Parathyroid adenoma (tissue), 2 donors: ENCODE results near the gene NUDT4.

Source experiments
- H2AFZ ChIP-seq: fragments of 300-600 bp; sonication (generic); one replicate; pipeline ENCODE4 v1.7.0; 2017; ENCODE audit warnings: antibody characterized with exemption, mild to moderate bottlenecking
- H3K27ac ChIP-seq: fragments of 300-600 bp; sonication (generic); one replicate; pipeline ENCODE4 v1.7.0; 2017
- H3K27me3 ChIP-seq: fragments of 300-600 bp; sonication (generic); one replicate; pipeline ENCODE4 v1.7.0; 2017; ENCODE audit warnings: low read length; ENCODE audit not compliant: control insufficient read depth, insufficient read depth
- H3K36me3 ChIP-seq: fragments of 300-600 bp; sonication (generic); one replicate; pipeline ENCODE4 v1.7.0; 2017; ENCODE audit warnings: low read length; ENCODE audit not compliant: control insufficient read depth, insufficient read depth
- H3K4me1 ChIP-seq: fragments of 300-600 bp; sonication (generic); one replicate; pipeline ENCODE4 v1.7.0; 2017; ENCODE audit warnings: control low read depth
- H3K4me2 ChIP-seq: fragments of 300-600 bp; sonication (generic); one replicate; pipeline ENCODE4 v1.7.0; 2017; ENCODE audit warnings: low read length
- H3K4me3 ChIP-seq: fragments of 300-600 bp; sonication (generic); one replicate; pipeline ENCODE4 v1.7.0; 2017; ENCODE audit warnings: low read depth, low read length
- H3K79me2 ChIP-seq: fragments of 300-600 bp; sonication (generic); one replicate; pipeline ENCODE4 v1.7.0; 2017; ENCODE audit warnings: control low read depth
- H3K9ac ChIP-seq: fragments of 300-600 bp; sonication (generic); one replicate; pipeline ENCODE4 v1.7.0; 2017; ENCODE audit warnings: mild to moderate bottlenecking
- H3K9me3 ChIP-seq: fragments of 300-600 bp; sonication (generic); one replicate; pipeline ENCODE4 v1.7.0; 2017; ENCODE audit warnings: low read length; ENCODE audit not compliant: control insufficient read depth
- TF ChIP-seq, protein P1 (sequence below): fragments of 300-600 bp; sonication (generic); IDR thresholded peaks from one replicate; pipeline ENCODE4 v1.7.0; 2017; ENCODE audit warnings: antibody characterized with exemption, mild to moderate bottlenecking
- donor health status: primary hyperparathyroidism.

Gene NUDT4

DNA sequence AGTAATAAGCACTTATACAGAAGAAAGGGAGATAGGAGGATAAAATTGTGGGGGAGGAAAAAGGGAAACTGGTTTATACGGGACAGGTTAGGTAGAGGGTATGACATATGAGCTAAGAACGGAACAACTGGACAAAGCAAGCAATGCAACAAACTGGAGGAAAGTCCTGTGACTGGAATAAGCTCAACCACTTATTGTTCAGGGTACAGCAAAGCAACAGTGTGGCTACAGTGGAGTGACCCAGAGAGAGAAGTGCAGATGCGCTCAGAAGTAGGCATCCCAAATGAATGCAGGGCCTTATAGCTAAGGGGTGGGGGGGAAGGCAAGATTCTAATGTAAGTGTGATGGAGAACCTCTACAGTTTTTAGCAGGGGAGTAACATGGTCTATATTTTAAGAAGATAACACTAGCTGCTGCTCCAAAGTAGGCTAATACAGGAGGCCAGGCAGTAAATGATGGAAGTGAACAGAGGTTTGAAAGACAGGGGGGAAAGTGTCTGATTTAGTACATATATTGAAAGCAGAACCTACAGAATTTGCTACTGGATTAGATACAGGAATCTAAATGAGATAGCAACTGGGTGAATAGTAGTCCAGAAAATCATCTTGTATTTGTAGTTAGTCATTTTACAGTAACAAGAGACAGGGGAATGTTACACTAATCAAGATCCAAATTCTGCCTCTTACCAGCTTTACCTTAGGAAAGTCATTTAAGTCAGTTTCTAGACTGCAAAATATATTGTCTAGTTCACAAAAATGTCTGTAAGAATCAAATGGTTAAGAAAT, 60.7 kb downstream of the NUDT4 start:
- H3K9ac ChIP-seq, result no peak overlapping the region

DNA sequence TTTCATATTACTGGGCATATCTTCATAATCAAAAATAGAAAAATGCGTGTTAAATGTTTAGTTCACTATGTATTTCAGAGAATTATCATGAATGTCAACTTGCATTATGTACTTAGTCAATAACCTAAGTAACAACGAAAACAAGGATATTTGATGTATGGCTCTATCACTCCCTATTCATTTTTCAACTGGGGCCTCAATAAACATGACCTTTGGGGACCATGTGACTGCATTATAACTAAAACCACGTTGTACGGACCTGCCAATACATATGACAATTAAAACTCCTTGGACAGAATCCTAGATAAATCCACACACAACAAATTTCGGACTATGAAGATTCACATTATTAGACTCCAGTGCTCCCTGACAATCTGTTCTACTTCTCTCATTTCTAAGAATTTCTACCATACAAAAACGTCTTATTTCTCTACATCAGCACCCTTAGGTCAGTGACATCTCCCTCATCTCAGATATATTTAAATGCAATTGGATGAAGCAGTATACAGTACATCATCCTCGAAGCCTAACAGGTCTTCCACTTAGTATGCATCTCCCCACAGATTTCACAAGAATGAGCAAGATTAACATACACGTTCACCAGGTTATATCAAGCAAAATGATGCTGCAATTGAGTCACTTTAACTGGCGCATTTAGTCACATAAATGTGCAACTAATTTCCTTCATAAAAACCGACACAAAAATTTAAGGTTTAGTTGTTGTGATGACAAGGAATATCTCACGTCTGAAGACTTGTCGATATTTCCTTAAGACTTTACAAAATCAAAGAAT, 62.5 kb downstream of the NUDT4 start:
- Histone ChIP-seq H3K27ac (no peak overlapping the region), H3K4me2 (peak overlapping the region; percentile 79), H3K4me3 (peak overlapping the region; percentile 80), H3K36me3 (no peaks in the 10 kb centered on the region), H2AFZ (no peak overlapping the region), H3K79me2 (peaks cover 45% of the 10 kb centered on the region), H3K9me3 (no peaks in the 10 kb centered on the region), H3K4me1 (peaks cover 3% of the 10 kb centered on the region), H3K27me3 (no peaks in the 10 kb centered on the region), H3K9ac (peak overlapping the region; percentile 73)
- TF ChIP-seq, protein P1, sequence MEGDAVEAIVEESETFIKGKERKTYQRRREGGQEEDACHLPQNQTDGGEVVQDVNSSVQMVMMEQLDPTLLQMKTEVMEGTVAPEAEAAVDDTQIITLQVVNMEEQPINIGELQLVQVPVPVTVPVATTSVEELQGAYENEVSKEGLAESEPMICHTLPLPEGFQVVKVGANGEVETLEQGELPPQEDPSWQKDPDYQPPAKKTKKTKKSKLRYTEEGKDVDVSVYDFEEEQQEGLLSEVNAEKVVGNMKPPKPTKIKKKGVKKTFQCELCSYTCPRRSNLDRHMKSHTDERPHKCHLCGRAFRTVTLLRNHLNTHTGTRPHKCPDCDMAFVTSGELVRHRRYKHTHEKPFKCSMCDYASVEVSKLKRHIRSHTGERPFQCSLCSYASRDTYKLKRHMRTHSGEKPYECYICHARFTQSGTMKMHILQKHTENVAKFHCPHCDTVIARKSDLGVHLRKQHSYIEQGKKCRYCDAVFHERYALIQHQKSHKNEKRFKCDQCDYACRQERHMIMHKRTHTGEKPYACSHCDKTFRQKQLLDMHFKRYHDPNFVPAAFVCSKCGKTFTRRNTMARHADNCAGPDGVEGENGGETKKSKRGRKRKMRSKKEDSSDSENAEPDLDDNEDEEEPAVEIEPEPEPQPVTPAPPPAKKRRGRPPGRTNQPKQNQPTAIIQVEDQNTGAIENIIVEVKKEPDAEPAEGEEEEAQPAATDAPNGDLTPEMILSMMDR, result no peak

More for the DNA sequence above, 60.7 kb downstream of the NUDT4 start:
- Histone ChIP-seq H3K27ac (no peak overlapping the region), H3K4me3 (no peak overlapping the region), H3K9me3 (no peaks in the 10 kb centered on the region), H3K79me2 (peaks cover 55% of the 10 kb centered on the region), H2AFZ (no peak overlapping the region), H3K4me2 (no peak overlapping the region), H3K36me3 (no peaks in the 10 kb centered on the region), H3K27me3 (no peaks in the 10 kb centered on the region), H3K4me1 (peaks cover 3% of the 10 kb centered on the region)
- TF ChIP-seq, protein P1, result no peak

DNA sequence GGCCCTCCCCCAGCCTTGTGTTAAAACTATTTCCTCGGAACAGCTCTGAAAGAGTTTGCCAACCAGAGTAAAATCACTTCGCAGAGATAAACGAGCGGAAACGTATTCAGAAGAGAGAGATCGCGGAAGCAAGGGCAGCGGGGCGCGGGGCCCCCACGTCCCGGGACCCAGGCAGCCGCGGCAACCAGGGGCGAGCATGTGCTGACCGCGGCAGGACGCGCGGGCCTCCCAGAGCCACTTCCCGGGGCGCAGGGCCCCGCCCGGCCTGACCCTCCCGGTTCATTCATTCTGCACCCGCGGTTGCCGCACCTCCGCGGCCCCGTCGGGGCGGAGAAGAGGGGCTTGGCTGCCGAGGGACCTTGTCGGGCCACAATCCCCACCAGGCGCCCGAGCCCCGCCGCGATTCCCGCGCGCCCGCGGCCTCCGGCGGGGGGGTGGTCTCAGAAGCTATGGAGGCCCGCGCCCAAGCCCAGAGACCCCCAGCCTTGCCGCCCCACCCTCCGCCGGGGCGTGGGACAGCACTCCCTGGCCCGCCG, 63.4 kb downstream of the NUDT4 start:
- Histone ChIP-seq H3K4me2 (peak overlapping the region; percentile 79), H3K36me3 (no peaks in the 10 kb centered on the region), H3K79me2 (peaks cover 39% of the 10 kb centered on the region), H3K4me3 (peak overlapping the region; percentile 80), H3K4me1 (peaks cover 3% of the 10 kb centered on the region), H3K9me3 (no peaks in the 10 kb centered on the region), H3K27ac (peak overlapping the region; percentile 80), H3K27me3 (no peaks in the 10 kb centered on the region), H3K9ac (peak overlapping the region; percentile 73), H2AFZ (peak overlapping the region; percentile 86)
- TF ChIP-seq, protein P1, result no peak

DNA sequence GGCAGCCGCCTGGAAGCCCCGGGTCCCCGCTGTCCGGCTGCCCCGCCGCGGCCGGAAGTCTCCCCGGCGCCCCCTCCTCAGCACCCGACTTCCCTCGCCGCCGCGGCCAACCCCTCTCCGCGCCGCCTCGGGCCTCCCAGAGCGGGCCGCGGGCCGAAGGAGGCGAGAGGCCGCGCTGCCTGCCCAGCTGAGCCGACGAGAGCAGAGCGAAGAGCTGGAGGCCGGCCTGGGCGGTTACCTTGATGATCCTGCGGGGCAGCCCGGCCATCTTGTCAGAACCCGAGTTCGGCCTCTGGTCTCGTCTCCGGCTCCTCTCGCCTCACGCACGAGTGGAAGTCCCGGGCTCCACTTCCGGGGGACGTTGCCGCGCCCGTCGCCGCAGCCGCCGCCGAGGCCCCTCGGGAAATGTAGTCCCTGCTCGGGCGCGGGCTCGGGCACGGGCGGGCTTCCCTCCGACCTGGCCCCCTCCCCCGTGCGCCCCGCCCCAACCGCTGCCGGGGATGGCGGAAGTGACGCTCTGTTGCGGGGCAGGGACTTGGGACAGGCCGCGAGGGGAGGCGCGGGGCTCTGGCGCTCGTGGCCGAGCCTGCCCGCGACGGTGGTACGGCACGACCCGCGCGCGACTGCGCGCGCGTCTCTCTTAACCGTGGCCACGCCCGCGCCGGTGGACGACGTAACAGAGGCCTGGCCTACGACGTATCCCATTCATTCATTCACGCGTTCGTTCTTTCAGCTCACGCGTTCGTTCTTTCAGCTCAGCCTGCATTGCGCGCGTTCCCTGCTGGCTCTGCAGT, 64.1 kb downstream of the NUDT4 start, which contains the start of gene UBE2N:
Gene UBE2N, minus strand, starts transcription at position 331 of the 794 bp plus-strand sequence. Its CDS starts 63 bp downstream, at position 268.
- TF ChIP-seq, protein P1, result no peak
- peaks cover 34% of the 10 kb centered on the region for H3K79me2 ChIP-seq

More for the DNA sequence above, 64.1 kb downstream of the NUDT4 start, which contains the start of gene UBE2N:
- Histone ChIP-seq H3K9me3 (no peaks in the 10 kb centered on the region), H3K4me3 (peak within 1 kb of the TSS; percentile 80), H3K4me1 (peaks cover 3% of the 10 kb centered on the region), H3K27me3 (no peaks in the 10 kb centered on the region), H2AFZ (peak within 1 kb of the TSS; percentile 86), H3K36me3 (no peaks in the 10 kb centered on the region), H3K27ac (peak within 1 kb of the TSS; percentile 80), H3K9ac (peak within 1 kb of the TSS; percentile 73), H3K4me2 (peak within 1 kb of the TSS; percentile 97)
